PC-9 (cell line): ENCODE data around the gene FAM167B. TPM values are rescaled to one million over a fixed set of nuclear protein-coding genes. Genes with fewer than 3 reads are reported as not detected.
A peak's percentile ranks its signal among the peaks of the same experiment; 100 is the strongest.

Experiments
- Bru-seq: library from RNA; stranded (reverse); fragments of 400-500 nt; gene quantifications from one replicate; lab custom pipeline; 2021; lab: Mats Ljungman, UMichigan
- BruChase-seq, 2 experiments: library from RNA; stranded (reverse); fragments of 400-500 nt; gene quantifications; one replicate each; lab custom pipeline; 2021; lab: Mats Ljungman, UMichigan
- BruUV-seq: library from RNA; stranded (reverse); fragments of 400-500 nt; replicated peaks from 2 replicates; lab custom pipeline; 2021; lab: Mats Ljungman, UMichigan
- CTCF ChIA-PET: fragments of 300-600 bp; sonication (Branson Sonifier 250); formaldehyde crosslinking; loops from one replicate; lab custom pipeline; 2022; ENCODE audit warnings: antibody characterized with exemption; lab: Charles Lee
- POLR2A ChIA-PET: fragments of 300-600 bp; sonication (Branson Sonifier 250); formaldehyde crosslinking; loops from one replicate; lab custom pipeline; 2022; ENCODE audit warnings: antibody characterized with exemption; ENCODE audit not compliant: unreplicated experiment; lab: Charles Lee
- DNase-seq, 2 experiments: peaks; one replicate each; pipeline versions ENCODE4 v3.0.0 to v3.0.0-alpha.2; 2015 to 2022; ENCODE audit warnings: mixed read lengths in 1 of 2
- H2AFZ ChIP-seq: fragments of 200-600 bp; sonication (generic); 2 replicates; pipeline ENCODE4 v1.8.1; 2017; ENCODE audit warnings: antibody characterized with exemption
- H3F3A ChIP-seq: fragments of 200-600 bp; sonication (generic); 2 replicates; pipeline ENCODE4 v1.8.1; 2017; ENCODE audit warnings: antibody characterized with exemption, mild to moderate bottlenecking, low read depth; ENCODE audit not compliant: insufficient read depth
- H3K27ac ChIP-seq: fragments of 200-600 bp; sonication (generic); 2 replicates; pipeline ENCODE4 v1.6.1; 2016; ENCODE audit warnings: mixed run types
- H3K27me3 ChIP-seq: fragments of 200-600 bp; sonication (generic); 2 replicates; pipeline ENCODE4 v1.6.1; 2016; ENCODE audit warnings: low read depth, mixed run types; ENCODE audit not compliant: insufficient read depth
- H3K36me3 ChIP-seq: fragments of 200-600 bp; sonication (generic); 2 replicates; pipeline ENCODE4 v1.6.1; 2016; ENCODE audit warnings: low read depth, mixed run types
- H3K4me1 ChIP-seq: fragments of 200-600 bp; sonication (generic); replicated peaks from 2 replicates; pipeline ENCODE4 v1.6.1; 2016; ENCODE audit warnings: mixed run types; ENCODE audit not compliant: insufficient read depth
- H3K4me2 ChIP-seq: fragments of 200-600 bp; sonication (generic); 2 replicates; pipeline ENCODE4 v1.6.1; 2017; ENCODE audit warnings: mixed run types
- H3K4me3 ChIP-seq: fragments of 200-600 bp; sonication (generic); 2 replicates; pipeline ENCODE4 v1.6.1; 2016; ENCODE audit warnings: mixed run types
- H3K79me2 ChIP-seq: fragments of 200-600 bp; sonication (generic); 2 replicates; pipeline ENCODE4 v1.6.1; 2017; ENCODE audit warnings: low read depth, mixed run types
- H3K9me2 ChIP-seq: fragments of 200-600 bp; sonication (generic); 2 replicates; pipeline ENCODE4 v1.8.1; 2017; ENCODE audit warnings: mild to moderate bottlenecking; ENCODE audit not compliant: insufficient read depth
- H3K9me3 ChIP-seq: fragments of 200-600 bp; sonication (generic); 2 replicates; pipeline ENCODE4 v1.8.1; 2016; ENCODE audit warnings: low read depth; ENCODE audit not compliant: insufficient read depth
- H4K20me1 ChIP-seq: fragments of 200-600 bp; sonication (generic); 2 replicates; pipeline ENCODE4 v1.8.1; 2017; ENCODE audit not compliant: insufficient read depth
- CTCF ChIP-seq: fragments of 200-600 bp; sonication (generic); conservative IDR thresholded peaks from 2 replicates; pipeline ENCODE4 v1.6.1; 2017; ENCODE audit warnings: mixed run types, antibody characterized with exemption, mild to moderate bottlenecking, moderate library complexity
- EZH2 ChIP-seq: fragments of 200-600 bp; sonication (generic); IDR thresholded peaks from 2 replicates; pipeline ENCODE4 v1.8.0; 2017; ENCODE audit warnings: antibody characterized with exemption, low read depth
- intact Hi-C: fragments of 100-400 bp; cut with micrococcal nuclease; formaldehyde crosslinking; loops from one replicate; pipeline ENCODE4 v1.10.0; 2022; ENCODE audit not compliant: unreplicated experiment
- long read RNA-seq: library from polyadenylated mRNA; stranded (forward); transcript quantifications from one replicate; pipeline ENCODE4 v2.0.0, GENCODE V29; 2022
- total RNA-seq: library from RNA; stranded (reverse); gene quantifications from 2 replicates; pipeline ENCODE4 v1.2.3, GENCODE V29; 2021

The FAM167B gene
- total RNA-seq, result 1.6 and 2.2 TPM in 2 replicates
- Bru-seq, nascent RNA, result percentile 33 among the genes with signal in this experiment
- BruChase-seq, experiment 1, labeled RNA remaining after a 2-hour chase, result percentile 39 among the genes with signal in this experiment
- percentile 38 among the genes with signal in this experiment for BruChase-seq, experiment 2, labeled RNA remaining after a 6-hour chase
- long read RNA-seq, result 0 reads

- POLR2A ChIA-PET, result no interaction called here
These were observed at the start of gene FAM167B for GRCh38 chr1:32246888-32247273. Gene FAM167B (plus strand): TSS chr1:32247222. CDS start chr1:32247422, 200 bp downstream.

DNA sequence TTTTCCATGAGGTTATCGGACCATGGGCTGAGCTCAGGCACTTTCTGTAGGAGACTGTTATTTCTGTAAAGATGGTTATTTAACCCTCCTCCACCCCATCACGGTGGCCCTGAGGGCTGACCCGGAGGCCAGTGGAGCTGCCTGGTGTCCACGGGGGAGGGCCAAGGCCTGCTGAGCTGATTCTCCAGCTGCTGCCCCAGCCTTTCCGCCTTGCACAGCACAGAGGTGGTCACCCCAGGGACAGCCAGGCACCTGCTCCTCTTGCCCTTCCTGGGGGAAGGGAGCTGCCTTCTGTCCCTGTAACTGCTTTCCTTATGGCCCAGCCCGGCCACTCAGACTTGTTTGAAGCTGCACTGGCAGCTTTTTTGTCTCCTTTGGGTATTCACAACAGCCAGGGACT is 49.2 kb upstream of the FAM167B start:
- Histone ChIP-seq H3K9me3 (no peaks in the 10 kb centered on the region), H3K27ac (no peak overlapping the region), H3K27me3 (no peaks in the 10 kb centered on the region), H2AFZ (no peak overlapping the region), H3K4me1 (no peaks in the 10 kb centered on the region), H3K79me2 (no peaks in the 10 kb centered on the region), H3K9me2 (no peaks in the 10 kb centered on the region), H3K4me3 (no peak overlapping the region), H3F3A (peaks cover 50% of the 10 kb centered on the region), H3K36me3 (peaks cover 15% of the 10 kb centered on the region), H4K20me1 (peaks cover 2% of the 10 kb centered on the region), H3K4me2 (no peak overlapping the region)
- BruUV-seq, result no TSS peak
- no peak for DNase-seq
- ChIA-PET POLR2A (interaction anchor here (0.5 to 0.9 kb wide), 2 partner anchors 46 to 167 kb away, joined by 4 to 5 read pairs; no protein-coding TSS in a partner anchor), CTCF (no interaction called here)
- intact Hi-C loops, result no loop called here
- no peak for TF ChIP-seq EZH2
- no peak for TF ChIP-seq CTCF

More at GRCh38 chr1:32246888-32247273, at the start of gene FAM167B:
- Histone ChIP-seq H3F3A (peaks cover 4% of the 10 kb centered on the region; the same call in 1 of the 2 replicates), H4K20me1 (no peaks in the 10 kb centered on the region), H3K9me3 (no peaks in the 10 kb centered on the region), H3K27ac (no peak within 1 kb of the TSS), H3K36me3 (no peaks in the 10 kb centered on the region), H3K79me2 (no peaks in the 10 kb centered on the region), H3K4me2 (no peak within 1 kb of the TSS), H3K4me3 (no peak within 1 kb of the TSS), H3K9me2 (no peaks in the 10 kb centered on the region), H3K27me3 (no peaks in the 10 kb centered on the region), H2AFZ (no peak within 1 kb of the TSS), H3K4me1 (peaks cover 1% of the 10 kb centered on the region; the same call in 1 of the 2 replicates)
- DNase-seq, result peak in 1 of 2 experiments; percentile 6
- CTCF ChIA-PET, result interaction anchor here (0.5 kb wide), 2 partner anchors 23 to 28 kb away, joined by 3 read pairs; no protein-coding TSS in a partner anchor
- intact Hi-C loops, result no loop called here
- no peak for TF ChIP-seq CTCF
- no peak for TF ChIP-seq EZH2
- BruUV-seq, result no TSS peak

DNA sequence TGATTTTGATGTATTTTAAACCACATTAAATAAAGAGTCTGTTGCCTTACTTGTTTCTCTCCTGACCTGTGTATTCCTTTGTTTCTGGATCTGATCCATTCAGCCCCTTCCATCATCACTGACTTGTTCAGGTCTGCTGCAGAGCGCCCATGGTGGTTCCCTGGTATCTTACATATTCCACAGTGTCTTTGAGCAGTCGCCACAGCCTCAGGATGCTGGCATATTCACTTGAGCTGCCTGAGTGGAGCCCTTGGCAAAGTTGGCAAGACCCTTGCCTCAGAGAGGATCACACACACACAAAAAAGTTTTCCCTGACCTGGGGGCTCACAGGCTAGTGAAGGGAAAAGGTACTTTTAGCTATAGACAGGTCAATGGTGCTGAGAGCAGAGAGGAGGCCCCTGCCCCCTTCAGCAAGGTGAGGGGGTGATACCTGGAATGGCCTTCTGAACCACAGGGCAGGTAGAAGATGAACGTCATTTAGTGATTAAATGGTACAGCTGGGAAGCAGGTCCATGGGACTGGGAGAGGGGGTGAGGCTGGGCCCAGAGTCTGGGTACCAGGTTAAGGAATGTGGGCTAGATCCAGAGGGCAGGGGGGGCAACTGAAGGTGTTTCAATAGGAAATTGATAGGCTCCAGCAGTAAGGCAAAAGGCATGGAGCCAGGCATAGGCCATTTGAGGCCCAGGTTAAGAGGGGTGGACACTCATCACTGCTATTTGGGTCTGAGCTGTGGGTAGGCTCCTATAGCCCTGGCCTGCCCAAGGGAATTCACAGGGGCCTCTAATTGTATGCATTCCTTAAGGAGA is 48.6 kb upstream of the FAM167B start:
- Histone ChIP-seq H4K20me1 (peaks cover 2% of the 10 kb centered on the region), H3K27me3 (no peaks in the 10 kb centered on the region), H3K4me3 (no peak overlapping the region), H3K4me1 (no peaks in the 10 kb centered on the region), H3K36me3 (peaks cover 11% of the 10 kb centered on the region; the same call in 1 of the 2 replicates), H3K9me2 (no peaks in the 10 kb centered on the region), H3K9me3 (no peaks in the 10 kb centered on the region), H3F3A (peaks cover 50% of the 10 kb centered on the region), H2AFZ (no peak overlapping the region), H3K27ac (no peak overlapping the region), H3K4me2 (no peak overlapping the region), H3K79me2 (no peaks in the 10 kb centered on the region)
- no peak for TF ChIP-seq EZH2
- TF ChIP-seq CTCF, result no peak
- CTCF ChIA-PET, result no interaction called here
- POLR2A ChIA-PET, result no interaction called here
- DNase-seq, result no peak
- intact Hi-C loops, result no loop called here
- no TSS peak for BruUV-seq
